Ishikawa (cell line): ENCODE results near the gene SLIT3.

Source experiments
- CEBPB ChIP-seq: IDR thresholded peaks from 2 replicates; pipeline ENCODE4 v1.6.1; 2012
- CREB1 ChIP-seq: IDR thresholded peaks from 2 replicates; pipeline ENCODE4 v1.6.1; 2012; ENCODE audit warnings: low read depth
- EGR1 ChIP-seq: IDR thresholded peaks from 2 replicates; pipeline ENCODE4 v1.6.1; 2012
- EP300 ChIP-seq: IDR thresholded peaks from 2 replicates; pipeline ENCODE4 v1.6.1; 2012; ENCODE audit warnings: borderline replicate concordance
- FOXM1 ChIP-seq: IDR thresholded peaks from 2 replicates; pipeline ENCODE4 v1.6.1; 2012; ENCODE audit warnings: low read depth, borderline replicate concordance
- MAX ChIP-seq: IDR thresholded peaks from 2 replicates; pipeline ENCODE4 v1.6.1; 2012
- NFIC ChIP-seq: IDR thresholded peaks from 2 replicates; pipeline ENCODE4 v1.6.1; 2012
- RAD21 ChIP-seq: IDR thresholded peaks from 2 replicates; pipeline ENCODE4 v1.6.1; 2012; ENCODE audit warnings: low read depth
- REST ChIP-seq: IDR thresholded peaks from 2 replicates; pipeline ENCODE4 v1.6.1; 2012; ENCODE audit warnings: low read depth, mild to moderate bottlenecking
- TAF1 ChIP-seq: IDR thresholded peaks from 2 replicates; pipeline ENCODE4 v1.6.1; 2012; ENCODE audit warnings: low read depth, mild to moderate bottlenecking
- TCF12 ChIP-seq: IDR thresholded peaks from 2 replicates; pipeline ENCODE4 v1.6.1; 2012; ENCODE audit warnings: low read depth
- TEAD4 ChIP-seq: IDR thresholded peaks from 2 replicates; pipeline ENCODE4 v1.6.1; 2012
- USF1 ChIP-seq: IDR thresholded peaks from 2 replicates; pipeline ENCODE4 v1.6.1; 2012
- YY1 ChIP-seq: IDR thresholded peaks from 2 replicates; pipeline ENCODE4 v1.6.1; 2012; ENCODE audit warnings: low read depth
- ZBTB7A ChIP-seq: IDR thresholded peaks from 2 replicates; pipeline ENCODE4 v1.6.1; 2012; ENCODE audit warnings: low read depth

SLIT3 gene

GRCh38 chr5:168822745-168823281 is 478.1 kb downstream of the SLIT3 start:
- TF ChIP-seq ZBTB7A: no peak

- TF ChIP-seq TAF1: no peak
Measured at GRCh38 chr5:168822248-168822744, 478.6 kb downstream of the SLIT3 start.

GRCh38 chr5:168820874-168821273 is 480.1 kb downstream of the SLIT3 start:
- TF ChIP-seq NFIC (no peak), USF1 (no peak), CEBPB (no peak), CREB1 (no peak), TAF1 (no peak), TEAD4 (no peak), MAX (no peak), FOXM1 (no peak), ZBTB7A (no peak), TCF12 (no peak), YY1 (no peak), EP300 (no peak), REST (no peak), RAD21 (no peak), EGR1 (no peak)

GRCh38 chr5:168819004-168819621 is 481.8 kb downstream of the SLIT3 start:
- TF ChIP-seq EP300 (no peak), CREB1 (no peak), TAF1 (no peak), TEAD4 (no peak), REST (no peak), RAD21 (no peak)

- TF ChIP-seq TEAD4: no peak
- no peak for TF ChIP-seq TCF12
- no peak for TF ChIP-seq CEBPB
- no peak for TF ChIP-seq CREB1
- no peak for TF ChIP-seq USF1
- TF ChIP-seq TAF1: no peak
- no peak for TF ChIP-seq MAX
- no peak for TF ChIP-seq REST
- no peak for TF ChIP-seq NFIC
- TF ChIP-seq EGR1: no peak
- no peak for TF ChIP-seq ZBTB7A
Measured at GRCh38 chr5:168818558-168818957, 482.4 kb downstream of the SLIT3 start.
